Measurements from ENCODE around the gene VAT1. TPM values are rescaled to one million over a fixed set of nuclear protein-coding genes. Genes with fewer than 3 reads are reported as not detected.

VAT1 gene
- total RNA-seq, 1 donor from 2014 or later: 17.9 TPM

DNA sequence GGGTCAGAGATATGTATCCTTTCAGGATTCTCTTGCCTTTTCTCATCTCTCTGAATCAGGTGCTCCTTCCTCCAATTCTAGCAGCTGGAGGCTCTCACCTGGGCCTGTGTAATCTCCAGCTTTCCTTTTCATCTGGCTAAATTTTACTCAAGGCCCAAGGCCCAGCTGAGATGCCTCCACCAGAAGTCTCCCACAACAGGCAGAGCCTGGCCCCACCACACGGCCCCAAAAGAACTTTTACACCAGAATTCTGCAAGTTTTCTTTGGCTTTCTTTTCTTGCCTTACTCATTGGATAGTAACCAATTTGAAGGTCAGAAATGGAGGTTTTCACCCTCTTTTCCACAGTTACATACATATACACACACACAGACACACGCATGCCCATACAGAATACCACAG, 17.5 kb upstream of the VAT1 start:
- intact Hi-C loops (cut with micrococcal nuclease): no loop called here
- no peak overlapping the region for H3K4me3 Mint-ChIP-seq
- no peak for DNase-seq
- H3K27ac Mint-ChIP-seq: no peak overlapping the region
- H3K9me3 Mint-ChIP-seq: no peaks in the 10 kb centered on the region
- H3K4me1 Mint-ChIP-seq: no peaks in the 10 kb centered on the region
- no peaks in the 10 kb centered on the region for H3K27me3 Mint-ChIP-seq
- peaks cover 12% of the 10 kb centered on the region for H3K36me3 Mint-ChIP-seq (ENCODE audit: low read depth)

DNA sequence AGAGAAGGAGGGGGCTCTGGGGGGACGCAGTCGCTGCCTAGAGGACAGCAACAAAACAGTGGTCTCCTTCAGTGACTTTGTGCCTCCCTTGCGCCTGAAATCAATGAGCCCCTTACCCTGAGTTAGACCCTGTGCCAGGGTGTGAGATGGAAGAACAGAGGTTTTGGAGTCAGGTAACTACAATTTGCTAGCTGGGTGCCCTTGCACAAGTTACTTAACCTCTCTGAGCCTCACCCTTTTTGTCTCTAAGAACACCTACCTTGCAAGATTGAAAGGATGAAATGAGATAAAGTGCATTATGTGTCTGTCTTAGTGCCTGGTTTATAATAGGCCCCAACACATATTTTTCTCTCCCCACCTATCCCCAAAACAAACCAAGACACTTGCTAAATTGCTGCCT, 12.7 kb upstream of the VAT1 start:
- no peak overlapping the region for H3K4me3 Mint-ChIP-seq
- intact Hi-C loops (cut with micrococcal nuclease): no loop called here
- no peaks in the 10 kb centered on the region for H3K4me1 Mint-ChIP-seq
- H3K9me3 Mint-ChIP-seq: no peaks in the 10 kb centered on the region
- DNase-seq: no peak
- no peaks in the 10 kb centered on the region for H3K27me3 Mint-ChIP-seq
- H3K27ac Mint-ChIP-seq: no peak overlapping the region
- H3K36me3 Mint-ChIP-seq (ENCODE audit: low read depth): no peaks in the 10 kb centered on the region

DNA sequence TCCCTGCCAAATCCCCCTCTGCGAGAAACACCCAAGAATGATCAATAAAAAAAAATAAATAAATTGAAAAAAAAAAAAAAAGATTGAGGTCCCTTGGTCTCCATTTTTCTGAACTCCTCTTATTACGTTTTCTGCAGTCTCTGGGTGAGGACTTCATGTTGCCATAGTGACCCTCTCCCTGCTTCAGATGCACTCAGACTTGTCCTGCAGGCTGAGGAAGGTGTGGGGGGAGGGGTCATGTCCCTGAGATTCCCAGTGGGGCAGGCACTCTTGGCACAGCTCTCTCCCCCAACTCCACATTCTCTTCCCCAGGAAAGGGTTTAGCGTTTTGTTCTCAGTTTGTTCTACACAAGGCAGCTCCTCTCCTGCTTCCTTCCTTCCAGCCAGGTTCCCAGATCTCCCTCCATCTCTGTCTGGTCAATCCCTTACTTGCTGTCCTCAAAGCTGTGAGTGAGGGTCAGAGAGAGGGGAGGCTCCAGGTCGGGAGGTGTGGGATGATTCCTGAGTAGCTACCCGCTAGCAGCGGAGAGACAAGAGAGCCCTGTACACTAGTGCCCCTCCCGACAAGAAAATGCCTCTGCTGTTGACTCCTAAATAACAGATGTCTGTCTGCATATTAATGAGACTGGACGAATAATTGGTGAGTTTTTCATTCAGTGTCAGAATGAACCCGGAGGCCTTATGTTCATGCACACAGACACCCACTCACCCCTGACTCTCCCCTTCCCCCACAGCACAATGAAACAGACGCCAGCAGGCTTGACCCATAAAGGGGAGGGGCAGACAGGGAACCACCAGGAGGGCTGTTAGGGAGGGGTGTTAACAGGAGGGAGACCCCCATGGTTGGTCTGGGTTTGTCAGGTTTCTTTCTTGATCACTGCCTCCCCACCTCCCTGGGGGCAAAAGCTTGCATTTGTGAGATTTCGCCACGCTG, 12.0 kb upstream of the VAT1 start:
- no peak overlapping the region for H3K4me3 Mint-ChIP-seq
- intact Hi-C loops (cut with micrococcal nuclease): no loop called here
- DNase-seq: no peak
- no peaks in the 10 kb centered on the region for H3K9me3 Mint-ChIP-seq
- no peak overlapping the region for H3K27ac Mint-ChIP-seq
- no peaks in the 10 kb centered on the region for H3K4me1 Mint-ChIP-seq
- no peaks in the 10 kb centered on the region for H3K27me3 Mint-ChIP-seq
- H3K36me3 Mint-ChIP-seq (ENCODE audit: low read depth): no peaks in the 10 kb centered on the region

DNA sequence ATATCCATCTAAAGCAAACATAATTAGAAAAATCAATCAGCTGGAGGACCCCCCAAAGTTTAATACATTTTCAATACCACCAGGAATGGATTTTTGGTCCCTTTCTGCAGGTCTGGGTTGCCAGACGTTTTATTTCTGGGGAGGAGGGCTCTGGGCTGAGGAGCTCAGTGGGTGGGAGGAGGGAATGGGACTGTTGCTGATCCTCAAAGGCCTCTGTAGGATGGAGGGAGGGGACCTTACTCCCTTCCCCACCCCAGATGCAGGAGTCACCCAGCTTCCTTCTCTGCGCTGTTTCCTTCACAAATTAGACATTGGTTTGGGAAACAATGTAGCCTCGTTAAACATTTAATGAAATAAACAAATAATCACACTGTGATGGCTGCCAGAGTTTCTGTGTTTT, 9.5 kb upstream of the VAT1 start:
- no peak for DNase-seq

DNA sequence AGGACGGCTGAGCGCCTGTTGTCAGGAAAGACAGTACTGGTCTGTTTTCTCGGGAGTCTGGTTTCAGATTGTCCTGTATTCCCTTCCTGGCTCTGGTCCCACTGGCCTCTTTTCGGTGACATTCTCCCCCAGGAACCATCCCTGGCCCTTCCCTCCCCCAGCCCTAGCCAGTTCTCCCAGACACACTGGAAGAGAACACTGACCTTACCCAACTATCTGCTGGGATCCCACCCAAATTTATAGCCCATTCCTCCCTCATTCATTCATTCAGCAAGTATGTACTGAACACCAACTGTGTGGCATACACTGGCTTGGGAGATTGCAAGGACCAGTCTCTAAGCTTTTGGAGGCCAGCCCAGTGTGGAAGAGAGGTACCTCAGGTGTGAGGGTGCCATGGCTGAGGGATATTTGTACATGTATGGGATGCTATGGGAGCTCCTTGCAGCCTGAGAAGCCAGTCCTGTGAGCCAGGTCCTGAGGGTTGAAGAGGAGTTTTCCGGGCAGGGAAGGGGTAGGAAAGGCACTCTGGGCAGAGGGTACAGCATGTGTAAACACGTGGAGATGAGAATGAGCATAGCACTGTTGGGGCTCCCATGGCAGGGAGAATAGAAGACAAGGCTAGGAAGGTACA, 8.1 kb upstream of the VAT1 start:
- intact Hi-C loops (cut with micrococcal nuclease): no loop called here
- no peaks in the 10 kb centered on the region for H3K9me3 Mint-ChIP-seq
- H3K27ac Mint-ChIP-seq: no peak overlapping the region
- H3K4me3 Mint-ChIP-seq: no peak overlapping the region
- H3K36me3 Mint-ChIP-seq (ENCODE audit: low read depth): no peaks in the 10 kb centered on the region
- peaks cover 3% of the 10 kb centered on the region for H3K4me1 Mint-ChIP-seq
- peaks cover 6% of the 10 kb centered on the region for H3K27me3 Mint-ChIP-seq
- no peak for DNase-seq

More for the DNA sequence above, 9.5 kb upstream of the VAT1 start:
- Mint-ChIP-seq H3K4me3 (no peak overlapping the region), H3K4me1 (no peaks in the 10 kb centered on the region), H3K36me3 (ENCODE audit: low read depth) (no peaks in the 10 kb centered on the region), H3K27ac (no peak overlapping the region), H3K27me3 (peaks cover 1% of the 10 kb centered on the region), H3K9me3 (no peaks in the 10 kb centered on the region)
- intact Hi-C loops (cut with micrococcal nuclease): no loop called here

DNA sequence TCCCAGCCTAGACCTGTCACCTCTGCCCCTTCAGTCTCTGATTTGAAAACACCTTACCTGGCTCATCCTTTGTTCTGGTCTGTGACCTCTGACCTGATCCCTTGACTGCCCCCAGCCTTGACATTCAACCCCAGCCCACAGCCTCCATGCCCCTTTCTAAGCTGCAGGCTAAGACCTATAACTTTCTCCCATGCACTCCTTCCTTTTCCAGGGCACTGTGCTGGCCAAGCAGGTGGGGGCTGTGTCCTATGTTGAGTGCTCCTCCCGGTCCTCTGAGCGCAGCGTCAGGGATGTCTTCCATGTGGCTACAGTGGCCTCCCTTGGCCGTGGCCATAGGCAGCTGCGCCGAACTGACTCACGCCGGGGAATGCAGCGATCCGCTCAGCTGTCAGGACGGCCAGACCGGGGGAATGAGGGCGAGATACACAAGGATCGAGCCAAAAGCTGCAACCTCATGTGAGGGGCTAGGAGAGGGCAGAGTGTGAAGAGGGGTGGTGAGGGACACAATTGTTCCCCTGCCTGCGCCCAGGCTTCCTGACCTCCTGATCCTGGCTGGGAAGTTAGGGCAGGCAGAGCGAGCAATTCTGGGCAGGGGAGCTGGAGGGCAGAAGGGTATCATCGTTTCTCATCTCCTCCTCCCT, 6.2 kb upstream of the VAT1 start:
- no peak for DNase-seq
- intact Hi-C loops (cut with micrococcal nuclease): loop anchor here (10.0 kb wide), 2 partner anchors 96 to 286 kb away; partner anchors contain the start of gene BRCA1
- peaks cover 11% of the 10 kb centered on the region for H3K4me1 Mint-ChIP-seq
- H3K27me3 Mint-ChIP-seq: peaks cover 14% of the 10 kb centered on the region
- no peak overlapping the region for H3K4me3 Mint-ChIP-seq
- no peak overlapping the region for H3K27ac Mint-ChIP-seq
- no peaks in the 10 kb centered on the region for H3K36me3 Mint-ChIP-seq (ENCODE audit: low read depth)
- H3K9me3 Mint-ChIP-seq: no peaks in the 10 kb centered on the region

DNA sequence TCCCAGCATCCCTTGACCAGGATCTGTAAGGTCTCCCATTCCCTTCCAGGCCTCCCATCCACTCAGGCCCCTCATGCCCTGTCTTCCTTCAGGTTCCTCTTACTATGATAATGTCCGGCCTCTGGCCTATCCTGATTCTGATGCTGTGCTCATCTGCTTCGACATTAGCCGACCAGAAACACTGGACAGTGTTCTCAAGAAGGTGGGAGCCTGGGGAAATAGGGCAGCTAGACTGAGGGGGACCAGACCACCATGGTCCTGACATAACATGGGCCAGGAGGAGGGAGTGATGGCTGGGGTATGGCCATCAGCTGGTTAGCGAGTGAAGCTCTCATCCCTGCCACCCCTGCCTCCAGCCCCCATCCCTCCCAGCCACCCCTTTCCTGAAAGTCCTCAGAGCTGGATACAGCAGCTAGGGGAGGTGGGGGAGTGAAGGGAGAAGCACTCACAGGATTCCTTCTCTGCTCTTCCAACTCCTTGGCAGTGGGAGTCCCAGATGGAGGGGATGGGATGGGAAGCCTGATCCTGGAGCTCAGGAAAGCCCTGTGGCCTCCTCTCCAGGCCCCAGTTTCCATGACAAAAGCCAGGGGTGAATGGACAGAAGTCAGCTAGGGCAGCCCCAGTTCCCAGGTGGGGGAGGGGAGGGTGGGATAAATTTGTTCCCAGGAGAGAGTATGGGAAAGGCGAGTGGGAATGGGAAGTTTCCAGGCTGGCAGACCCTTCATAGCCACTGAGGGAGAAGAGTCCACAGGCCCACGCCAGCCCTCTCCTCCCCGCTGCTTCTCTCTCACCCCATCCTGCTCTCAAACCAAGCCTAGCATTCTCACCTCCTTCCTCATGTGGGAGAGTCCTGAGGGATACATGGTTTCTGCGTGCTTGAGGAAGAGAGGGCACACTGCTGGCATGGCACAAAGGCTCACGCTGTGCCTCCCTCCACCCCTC, 5.2 kb upstream of the VAT1 start:
- Mint-ChIP-seq H3K36me3 (ENCODE audit: low read depth) (no peaks in the 10 kb centered on the region), H3K27ac (no peak overlapping the region), H3K4me1 (peaks cover 11% of the 10 kb centered on the region), H3K27me3 (peaks cover 14% of the 10 kb centered on the region), H3K9me3 (no peaks in the 10 kb centered on the region), H3K4me3 (no peak overlapping the region)
- DNase-seq: no peak
- intact Hi-C loops (cut with micrococcal nuclease): loop anchor here (10.0 kb wide), 2 partner anchors 97 to 287 kb away; partner anchors contain the start of gene BRCA1

DNA sequence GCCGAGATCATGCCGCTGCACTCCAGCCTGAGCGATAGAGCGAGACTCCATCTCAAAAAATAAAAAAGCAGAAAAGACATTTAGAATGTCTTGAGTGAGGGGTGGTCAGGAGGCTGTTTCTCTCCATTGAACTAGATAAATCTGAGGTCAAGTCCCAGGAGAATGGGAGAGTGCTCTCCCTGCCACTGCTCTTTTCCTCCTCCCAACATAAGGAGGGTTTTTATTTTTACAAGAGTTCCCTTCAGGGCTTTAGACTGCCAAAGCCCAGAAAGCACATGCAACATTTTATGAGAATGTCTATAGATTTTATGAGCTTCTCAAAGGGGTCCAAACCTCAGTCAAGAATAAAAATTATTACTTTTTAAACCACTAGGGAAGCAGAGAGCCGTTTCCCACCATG, 4.4 kb upstream of the VAT1 start:
- H3K27ac Mint-ChIP-seq: no peak overlapping the region
- H3K27me3 Mint-ChIP-seq: peaks cover 14% of the 10 kb centered on the region
- no peaks in the 10 kb centered on the region for H3K36me3 Mint-ChIP-seq (ENCODE audit: low read depth)
- H3K4me1 Mint-ChIP-seq: peaks cover 11% of the 10 kb centered on the region
- no peak overlapping the region for H3K4me3 Mint-ChIP-seq
- no peak for DNase-seq
- no peaks in the 10 kb centered on the region for H3K9me3 Mint-ChIP-seq
- intact Hi-C loops (cut with micrococcal nuclease): loop anchor here (10.0 kb wide), 2 partner anchors 98 to 288 kb away; partner anchors contain the start of gene BRCA1

DNA sequence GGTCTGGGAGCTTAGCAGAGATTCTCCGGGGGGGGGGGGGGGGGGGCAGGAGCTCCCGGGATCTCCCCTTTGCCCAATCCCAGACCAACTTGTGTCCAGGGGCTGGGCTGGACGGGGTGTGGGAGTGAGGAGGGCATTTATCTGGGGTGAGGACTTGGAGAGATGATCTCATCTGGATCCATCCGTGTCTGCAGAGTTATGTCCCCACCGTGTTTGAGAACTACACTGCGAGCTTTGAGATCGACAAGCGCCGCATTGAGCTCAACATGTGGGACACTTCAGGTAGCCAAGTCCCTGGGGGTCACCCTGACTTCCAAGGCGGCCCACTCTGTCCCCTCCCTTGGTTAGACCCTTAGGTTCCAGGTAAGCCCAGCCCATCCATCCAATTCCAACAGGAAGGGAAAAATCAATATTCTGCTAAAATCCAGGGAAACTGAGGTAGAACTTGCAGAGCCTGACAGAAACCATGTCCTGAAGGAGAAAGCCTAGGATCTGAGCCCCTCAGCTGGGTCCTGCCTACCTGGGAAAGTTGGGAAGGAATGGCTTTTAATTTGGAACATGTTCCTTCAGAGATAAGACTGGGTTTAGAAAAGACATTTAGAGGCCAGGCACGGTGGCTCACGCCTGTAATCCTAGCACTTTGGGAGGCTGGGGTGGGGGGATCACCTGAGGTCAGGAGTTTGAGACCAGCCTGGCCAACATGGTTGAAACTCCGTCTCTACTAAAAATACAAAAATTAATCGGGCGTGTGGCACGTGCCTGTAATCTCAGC, 3.8 kb upstream of the VAT1 start:
- Mint-ChIP-seq H3K27ac (no peak overlapping the region), H3K27me3 (peaks cover 15% of the 10 kb centered on the region), H3K9me3 (no peaks in the 10 kb centered on the region), H3K4me3 (peak overlapping the region; percentile 78), H3K4me1 (peaks cover 14% of the 10 kb centered on the region), H3K36me3 (ENCODE audit: low read depth) (no peaks in the 10 kb centered on the region)
- no peak for DNase-seq
- intact Hi-C loops (cut with micrococcal nuclease): loop anchor here (10.0 kb wide), 2 partner anchors 99 to 289 kb away; partner anchors contain the start of gene BRCA1

DNA sequence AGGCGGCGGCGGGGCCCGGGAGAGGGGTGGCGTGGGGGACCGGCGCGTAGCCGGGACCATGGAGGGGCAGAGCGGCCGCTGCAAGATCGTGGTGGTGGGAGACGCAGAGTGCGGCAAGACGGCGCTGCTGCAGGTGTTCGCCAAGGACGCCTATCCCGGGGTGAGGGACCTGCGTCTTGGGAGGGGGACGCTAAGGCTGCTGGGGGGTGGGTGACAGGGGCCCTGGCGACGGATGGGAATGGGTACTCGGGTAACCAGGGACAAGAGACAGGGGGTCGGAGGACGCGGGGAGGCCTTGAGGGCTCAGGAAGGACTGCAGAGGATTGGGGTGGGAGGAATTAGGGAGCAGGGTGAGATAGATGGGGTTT, 3.1 kb upstream of the VAT1 start:
- H3K36me3 Mint-ChIP-seq (ENCODE audit: low read depth): no peaks in the 10 kb centered on the region
- peak overlapping the region; percentile 78 for H3K4me3 Mint-ChIP-seq
- peaks cover 15% of the 10 kb centered on the region for H3K27me3 Mint-ChIP-seq
- intact Hi-C loops (cut with micrococcal nuclease): loop anchor here (10.0 kb wide), 2 partner anchors 100 to 290 kb away; partner anchors contain the start of gene BRCA1
- DNase-seq: no peak
- H3K27ac Mint-ChIP-seq: peak overlapping the region; percentile 45
- peaks cover 15% of the 10 kb centered on the region for H3K4me1 Mint-ChIP-seq
- H3K9me3 Mint-ChIP-seq: no peaks in the 10 kb centered on the region

DNA sequence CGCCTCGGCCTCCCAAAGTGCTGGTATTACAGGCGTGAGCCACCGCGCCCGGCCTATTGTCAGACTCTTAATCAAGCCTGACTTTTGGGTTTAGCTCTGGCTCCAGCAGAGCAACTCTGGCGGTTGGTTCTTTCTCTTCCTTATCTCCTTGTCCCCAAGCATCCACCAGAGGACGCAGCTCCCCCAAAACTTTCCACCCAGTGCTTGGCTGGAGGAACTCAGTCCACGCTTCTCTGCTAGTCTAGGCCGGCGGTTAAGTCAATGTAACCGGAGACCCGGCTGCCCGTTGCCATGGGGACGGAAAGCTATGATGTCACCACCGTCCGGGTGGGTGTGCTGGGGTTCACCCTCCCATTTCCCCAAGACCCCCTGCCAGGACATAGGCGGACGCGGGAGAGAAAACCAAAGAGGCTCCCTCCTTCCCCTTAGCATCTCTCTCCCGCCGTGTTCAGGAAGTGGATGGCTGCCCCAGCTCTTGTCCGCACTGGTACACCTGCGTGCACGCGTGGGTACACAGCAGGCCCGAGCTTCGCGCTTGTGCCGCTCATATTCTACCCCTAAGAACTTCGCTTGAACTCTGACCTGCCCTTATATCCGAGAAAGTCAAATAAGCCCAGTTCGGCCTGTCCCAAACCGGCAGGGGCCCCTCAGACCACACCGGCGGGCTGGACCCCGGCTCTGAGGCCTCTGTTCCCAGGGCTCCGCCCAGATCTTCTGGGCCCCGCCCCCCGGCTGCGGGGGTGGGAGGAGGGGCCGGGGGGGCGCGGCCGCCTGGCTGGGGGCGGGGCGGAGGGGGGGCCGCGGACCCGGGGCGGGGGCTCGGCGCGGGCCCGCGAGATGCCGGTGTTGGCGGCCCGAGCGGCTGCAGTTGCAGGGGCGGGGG, 2.5 kb upstream of the VAT1 start, which contains the start of gene RND2:
Gene RND2, plus strand, starts transcription at position 825 of the 883 bp plus-strand sequence. CDS start 117 bp downstream, outside the sequence.
- peak; percentile 93 for DNase-seq
- H3K27me3 Mint-ChIP-seq: peaks cover 15% of the 10 kb centered on the region
- intact Hi-C loops (cut with micrococcal nuclease): loop anchor here (1.0 to 10.0 kb wide), 4 partner anchors 100 to 290 kb away; partner anchors contain the start of genes BRCA1, NBR1 and TMEM106A

More for the DNA sequence above, 2.5 kb upstream of the VAT1 start, which contains the start of gene RND2:
- peaks cover 19% of the 10 kb centered on the region for H3K4me1 Mint-ChIP-seq
- peak within 1 kb of the TSS; percentile 89 for H3K4me3 Mint-ChIP-seq
- H3K9me3 Mint-ChIP-seq: no peaks in the 10 kb centered on the region
- H3K36me3 Mint-ChIP-seq (ENCODE audit: low read depth): no peaks in the 10 kb centered on the region
- peak within 1 kb of the TSS; percentile 83 for H3K27ac Mint-ChIP-seq
